G401 (cell line): ENCODE measurements around the gene NAV2. TPM values are rescaled to one million over a fixed set of nuclear protein-coding genes. Genes with fewer than 3 reads are reported as not detected.

Experiments
- DNase-seq: peaks from one replicate; pipeline ENCODE4 v3.0.0-alpha.2; 2015; ENCODE audit warnings: low spot score
- in situ Hi-C: cut with HindIII; loops from 2 replicates; pipeline ENCODE4 v1.10.0; 2016; ENCODE audit warnings: low sequenced_read_pairs, mixed read lengths
- total RNA-seq: library from RNA; depleted of rRNA; stranded (reverse); fragments of >200 nt; shearing (Covaris generic); gene quantifications from 2 replicates; pipeline ENCODE4 v1.2.3, GENCODE V29; 2014; rRNA removed

Gene NAV2, protein sequence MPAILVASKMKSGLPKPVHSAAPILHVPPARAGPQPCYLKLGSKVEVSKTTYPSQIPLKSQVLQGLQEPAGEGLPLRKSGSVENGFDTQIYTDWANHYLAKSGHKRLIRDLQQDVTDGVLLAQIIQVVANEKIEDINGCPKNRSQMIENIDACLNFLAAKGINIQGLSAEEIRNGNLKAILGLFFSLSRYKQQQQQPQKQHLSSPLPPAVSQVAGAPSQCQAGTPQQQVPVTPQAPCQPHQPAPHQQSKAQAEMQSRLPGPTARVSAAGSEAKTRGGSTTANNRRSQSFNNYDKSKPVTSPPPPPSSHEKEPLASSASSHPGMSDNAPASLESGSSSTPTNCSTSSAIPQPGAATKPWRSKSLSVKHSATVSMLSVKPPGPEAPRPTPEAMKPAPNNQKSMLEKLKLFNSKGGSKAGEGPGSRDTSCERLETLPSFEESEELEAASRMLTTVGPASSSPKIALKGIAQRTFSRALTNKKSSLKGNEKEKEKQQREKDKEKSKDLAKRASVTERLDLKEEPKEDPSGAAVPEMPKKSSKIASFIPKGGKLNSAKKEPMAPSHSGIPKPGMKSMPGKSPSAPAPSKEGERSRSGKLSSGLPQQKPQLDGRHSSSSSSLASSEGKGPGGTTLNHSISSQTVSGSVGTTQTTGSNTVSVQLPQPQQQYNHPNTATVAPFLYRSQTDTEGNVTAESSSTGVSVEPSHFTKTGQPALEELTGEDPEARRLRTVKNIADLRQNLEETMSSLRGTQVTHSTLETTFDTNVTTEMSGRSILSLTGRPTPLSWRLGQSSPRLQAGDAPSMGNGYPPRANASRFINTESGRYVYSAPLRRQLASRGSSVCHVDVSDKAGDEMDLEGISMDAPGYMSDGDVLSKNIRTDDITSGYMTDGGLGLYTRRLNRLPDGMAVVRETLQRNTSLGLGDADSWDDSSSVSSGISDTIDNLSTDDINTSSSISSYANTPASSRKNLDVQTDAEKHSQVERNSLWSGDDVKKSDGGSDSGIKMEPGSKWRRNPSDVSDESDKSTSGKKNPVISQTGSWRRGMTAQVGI (N-terminal part only)
- 2.5 and 4.2 TPM in 2 replicates for total RNA-seq

DNA sequence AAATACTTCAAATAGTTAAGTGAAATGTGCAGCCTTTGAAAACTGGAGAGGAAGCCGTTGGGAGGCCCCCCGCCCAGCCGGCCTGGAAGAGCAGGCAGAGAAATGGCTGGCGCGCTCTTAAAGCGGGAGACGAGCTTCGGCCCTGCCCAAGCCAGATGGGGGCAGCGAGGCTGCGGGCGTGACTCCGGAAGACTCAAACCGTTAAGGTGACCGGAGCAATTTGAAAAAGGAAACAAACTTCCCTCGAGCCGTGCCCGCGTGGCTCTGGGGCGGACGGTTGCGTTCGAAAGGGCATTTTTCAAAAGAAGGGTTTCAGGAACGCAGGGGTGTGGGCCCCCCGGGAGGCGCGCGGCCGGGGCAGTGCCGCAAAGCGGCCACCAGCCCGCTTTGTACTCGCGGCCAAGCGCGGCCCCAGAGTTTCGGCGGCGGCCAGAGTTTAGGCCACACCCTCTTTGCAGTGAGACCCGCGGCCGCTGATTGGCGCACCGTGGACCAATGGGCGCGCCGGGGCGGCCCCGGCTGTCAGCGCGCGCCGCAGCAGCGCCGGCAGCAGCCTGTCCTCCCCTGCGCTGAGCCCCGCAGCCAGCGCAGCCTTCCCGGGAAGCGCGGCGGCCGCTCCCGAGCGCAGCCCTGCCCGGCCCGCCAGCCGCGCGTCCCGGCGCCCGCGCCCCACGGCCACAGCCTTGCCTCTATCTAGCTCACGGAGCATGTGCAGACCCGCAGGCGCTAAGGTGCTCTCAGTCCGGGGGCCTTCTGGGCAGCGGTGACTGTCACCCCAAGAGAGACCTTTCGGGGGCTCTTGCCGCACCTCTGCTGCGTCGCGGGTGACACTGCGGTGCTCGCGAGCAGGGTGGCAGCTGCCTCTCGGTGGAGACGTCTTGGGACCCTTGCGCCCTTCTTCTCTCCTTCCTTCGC, at the start of gene NAV2:
Gene NAV2 (plus strand): TSS at position 557 of the 915 bp plus-strand sequence. CDS start 859 bp downstream, outside the sequence.
- DNase-seq, result peak; percentile 91
- in situ Hi-C loops, result no loop called here

DNA sequence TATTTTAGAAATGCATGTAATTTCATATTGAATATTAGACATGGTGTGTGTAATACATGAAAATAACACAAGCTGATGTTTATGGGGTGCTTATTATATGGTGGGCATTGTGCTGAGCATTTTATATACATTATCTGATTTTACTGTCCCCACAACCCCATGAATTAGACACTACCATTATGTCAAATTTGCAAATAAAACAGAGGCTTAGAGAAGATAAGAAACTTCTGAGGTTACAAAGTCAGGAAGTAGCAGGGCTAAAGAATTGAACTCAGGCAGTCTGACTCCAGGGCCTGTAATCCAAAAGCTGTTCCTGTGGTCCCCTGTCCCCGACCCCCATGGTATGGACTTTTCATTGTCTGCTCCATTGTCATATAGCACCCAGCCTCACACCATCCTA, 49.4 kb upstream of the NAV2 start:
- in situ Hi-C loops, result no loop called here

DNA sequence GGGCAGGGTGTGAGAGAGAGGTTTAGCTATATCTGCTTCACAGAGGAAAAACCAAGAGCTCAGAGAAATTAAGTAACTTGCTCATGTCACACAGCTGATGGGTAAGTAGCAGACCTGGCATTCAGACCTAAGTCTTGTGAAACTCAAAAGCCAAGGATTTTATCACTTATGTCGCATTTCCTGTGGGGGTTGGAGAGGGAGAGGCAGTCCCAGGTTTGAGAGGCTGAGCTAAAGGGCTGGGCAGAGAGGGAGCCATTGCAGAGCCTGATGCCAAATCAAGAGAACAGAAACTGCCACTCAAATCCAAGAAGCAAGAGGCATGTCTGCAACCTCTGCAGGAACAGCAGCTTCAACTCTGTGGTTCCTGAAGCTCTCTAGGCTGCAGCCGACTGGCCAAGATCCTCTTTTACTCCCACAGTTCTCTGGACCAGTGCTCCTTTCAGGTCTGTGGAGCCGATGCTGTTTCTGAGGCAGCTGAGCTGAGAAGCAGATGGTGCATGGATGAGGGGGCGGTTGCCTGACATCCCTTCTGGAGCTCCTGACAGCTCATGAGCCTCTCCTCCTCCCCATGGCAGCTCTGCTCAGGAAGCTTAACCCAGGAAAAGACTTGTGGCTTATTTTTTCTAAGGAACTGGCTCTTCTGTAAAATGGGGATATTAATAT, 47.6 kb upstream of the NAV2 start:
- in situ Hi-C loops, result no loop called here
- peak; percentile 94 for DNase-seq

More for the DNA sequence above, 49.4 kb upstream of the NAV2 start:
- DNase-seq, result no peak

DNA sequence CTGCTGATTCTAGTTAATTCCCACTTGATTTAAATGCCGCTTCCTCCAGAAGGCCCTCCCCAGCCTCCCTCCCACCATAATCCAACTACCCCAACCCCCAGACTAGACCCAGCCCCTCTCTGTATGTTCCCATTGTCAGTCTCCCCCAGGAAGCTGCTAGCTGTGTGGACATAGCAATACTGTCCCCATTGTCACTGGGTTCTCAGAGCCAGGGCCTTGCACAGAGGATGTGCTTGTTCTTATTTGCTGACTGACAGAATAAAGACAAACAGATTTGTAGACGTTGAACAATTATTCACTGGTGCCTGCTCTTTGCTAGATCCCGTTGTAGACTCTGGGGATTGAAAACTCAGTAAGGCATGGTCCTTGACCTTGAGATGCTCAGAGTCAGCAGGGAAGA, 45.7 kb upstream of the NAV2 start:
- in situ Hi-C loops, result no loop called here
- DNase-seq, result no peak

DNA sequence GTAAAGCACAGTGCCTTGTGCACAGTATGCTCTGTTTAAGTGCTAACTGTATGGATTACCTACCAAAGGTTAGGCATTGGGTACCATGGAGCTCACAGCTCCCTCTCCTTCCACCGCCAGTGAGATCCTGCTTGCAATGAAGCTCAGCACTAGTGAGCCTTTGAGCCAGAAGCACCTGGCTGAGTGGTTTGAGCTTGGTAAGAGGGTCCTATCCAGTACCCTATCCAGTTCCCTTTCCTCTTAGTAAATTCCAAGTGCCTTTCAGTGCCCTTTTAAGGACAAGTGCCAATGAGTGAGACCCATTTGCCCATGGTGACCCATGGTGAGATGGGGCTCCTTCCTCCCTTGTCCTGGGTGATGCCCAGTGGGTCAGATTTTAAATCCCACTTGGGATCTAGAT, 43.1 kb upstream of the NAV2 start:
- DNase-seq, result no peak
- in situ Hi-C loops, result no loop called here

DNA sequence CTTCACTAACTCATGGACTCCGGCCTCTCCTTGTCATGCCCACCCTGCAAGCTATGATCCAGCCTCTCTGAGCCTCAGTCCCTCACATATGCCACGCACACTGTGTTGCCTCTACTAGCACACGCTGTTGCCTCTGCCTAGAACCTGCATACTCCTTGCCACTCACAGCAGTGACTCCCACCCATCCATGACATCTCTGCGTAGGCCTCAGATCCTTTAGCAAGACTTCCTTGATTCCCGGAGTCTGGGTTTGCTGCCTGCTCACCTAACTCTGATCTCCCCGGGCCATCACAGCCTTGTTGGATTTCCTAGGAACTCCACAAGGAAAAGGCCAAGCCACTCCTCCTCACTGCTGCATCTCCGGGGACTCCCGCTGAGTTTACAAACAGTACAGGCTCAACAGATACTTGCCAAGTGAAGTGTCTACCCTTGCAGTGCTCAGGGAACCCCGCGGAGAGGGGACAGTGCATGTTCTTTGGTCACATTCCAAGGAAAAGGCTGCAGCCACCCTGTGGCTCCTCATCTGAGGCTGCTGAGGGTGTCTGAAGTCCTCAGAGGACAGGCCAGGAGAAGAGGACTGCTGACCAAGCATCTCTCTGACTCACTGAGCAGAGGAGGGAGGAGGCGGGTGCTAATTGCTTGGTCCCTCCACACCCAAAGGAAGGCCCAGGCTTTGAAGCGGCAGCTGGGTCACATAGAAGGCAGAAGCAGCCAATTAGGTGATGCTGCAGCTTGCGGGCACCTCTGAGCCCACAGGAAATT, 42.4 kb upstream of the NAV2 start:
- in situ Hi-C loops, result no loop called here
- DNase-seq, result no peak

DNA sequence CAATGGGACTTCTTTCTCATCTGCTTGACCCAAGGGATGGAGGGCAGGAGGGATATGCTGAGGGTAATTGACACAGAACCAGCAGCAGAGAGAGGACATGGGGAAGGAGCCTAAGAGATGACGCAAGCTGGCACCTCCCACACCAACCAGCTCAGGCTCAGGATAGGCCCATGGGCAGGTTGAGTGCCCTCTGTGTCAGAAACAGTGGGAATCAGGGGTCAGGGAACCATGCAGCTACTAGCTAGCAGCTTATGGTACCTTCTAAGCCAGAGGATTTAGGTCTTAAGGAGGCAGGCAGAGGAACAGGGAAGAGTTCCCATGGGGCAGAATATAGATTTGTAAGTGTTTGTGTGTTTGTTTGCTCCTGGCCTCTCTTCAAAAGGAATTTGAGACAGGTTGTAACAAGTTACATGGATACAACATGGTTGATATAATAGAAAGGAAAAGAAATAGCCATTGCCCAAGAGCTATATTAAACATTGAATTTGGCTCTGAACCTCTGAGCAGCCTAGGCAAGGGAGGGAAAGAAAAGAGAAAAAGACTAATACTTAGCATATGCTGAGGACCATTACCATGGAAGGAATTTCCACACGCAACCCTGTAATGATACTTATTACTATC, 39.9 kb upstream of the NAV2 start:
- DNase-seq, result no peak
- in situ Hi-C loops, result no loop called here

DNA sequence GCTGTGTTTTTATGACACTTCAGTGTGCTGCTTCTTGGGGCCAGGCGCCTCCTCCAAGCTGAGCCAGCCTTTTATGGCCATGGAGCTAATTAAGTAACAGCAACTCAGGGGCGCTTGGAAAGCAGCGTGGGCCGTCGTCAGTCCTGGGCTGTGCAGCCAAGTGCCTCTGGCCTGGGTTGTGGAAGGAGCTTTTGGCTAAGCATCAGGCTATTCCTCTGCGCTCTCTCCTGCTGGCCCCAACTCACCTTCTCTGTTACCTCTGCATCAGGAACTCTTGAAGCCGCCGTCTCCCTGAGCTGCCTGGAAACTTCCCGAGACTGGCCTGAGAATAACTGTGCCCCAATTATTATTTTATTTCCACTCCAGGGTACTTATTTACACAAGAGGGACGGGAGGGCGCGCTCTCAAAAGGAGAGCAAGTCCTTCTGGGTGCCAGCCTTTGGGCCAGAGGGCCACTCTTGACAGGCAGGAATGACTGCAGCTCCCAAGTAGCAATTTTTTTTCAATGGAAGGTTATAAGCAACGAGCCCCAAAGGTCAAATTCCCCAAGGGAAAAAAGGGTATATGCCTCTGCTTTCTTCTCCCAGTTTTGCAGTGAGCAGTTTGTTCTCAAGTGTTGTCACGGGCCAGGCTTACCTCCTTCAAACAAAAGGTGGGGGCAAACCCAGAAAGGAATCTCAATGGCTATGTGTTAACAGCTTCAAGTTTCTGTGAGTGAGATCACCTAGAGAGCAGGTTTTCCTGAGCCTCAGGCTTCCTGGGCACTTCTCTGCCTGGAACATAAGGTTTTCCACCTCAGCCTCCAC, 38.5 kb upstream of the NAV2 start:
- DNase-seq, result peak; percentile 83
- in situ Hi-C loops, result no loop called here

DNA sequence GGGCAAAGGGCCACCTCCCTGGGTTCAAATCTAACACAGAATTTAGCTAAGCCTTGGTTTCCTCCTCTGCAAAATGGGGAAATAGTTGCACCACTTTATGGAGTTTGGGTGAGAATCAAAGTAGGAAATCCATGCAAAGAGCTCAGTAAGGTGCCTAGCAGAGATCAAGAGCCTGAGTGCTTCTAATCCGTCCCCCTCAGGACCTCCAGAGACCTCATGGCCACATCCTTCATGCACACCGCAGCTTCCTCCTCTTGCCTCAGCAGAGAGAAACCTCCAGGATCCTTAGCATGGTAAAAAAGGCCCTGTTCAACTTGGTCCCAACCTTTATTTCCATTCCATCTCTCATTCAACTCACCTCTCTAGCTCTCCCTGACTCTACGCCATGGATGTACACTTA, 37.8 kb upstream of the NAV2 start:
- DNase-seq, result no peak
- in situ Hi-C loops, result no loop called here

DNA sequence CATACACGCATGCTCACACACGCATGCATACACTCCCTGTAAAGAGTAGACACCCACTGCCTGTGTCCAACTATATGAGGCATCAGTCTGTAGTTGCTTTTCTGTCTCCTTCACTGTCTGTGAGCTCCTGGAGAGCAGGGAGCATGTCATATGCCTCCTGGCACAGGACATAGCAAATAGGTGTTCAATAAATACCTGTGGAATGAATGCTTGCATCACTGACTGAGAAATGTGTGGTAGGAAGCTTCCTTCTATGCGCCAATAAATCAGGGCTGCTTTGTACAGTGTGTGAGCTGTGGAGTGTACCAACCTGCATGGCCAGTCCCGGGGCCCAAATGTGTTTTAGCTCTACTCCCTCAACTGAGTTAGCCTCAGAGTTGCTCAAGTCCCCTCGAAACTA, 37.2 kb upstream of the NAV2 start:
- in situ Hi-C loops, result no loop called here
- DNase-seq, result no peak

DNA sequence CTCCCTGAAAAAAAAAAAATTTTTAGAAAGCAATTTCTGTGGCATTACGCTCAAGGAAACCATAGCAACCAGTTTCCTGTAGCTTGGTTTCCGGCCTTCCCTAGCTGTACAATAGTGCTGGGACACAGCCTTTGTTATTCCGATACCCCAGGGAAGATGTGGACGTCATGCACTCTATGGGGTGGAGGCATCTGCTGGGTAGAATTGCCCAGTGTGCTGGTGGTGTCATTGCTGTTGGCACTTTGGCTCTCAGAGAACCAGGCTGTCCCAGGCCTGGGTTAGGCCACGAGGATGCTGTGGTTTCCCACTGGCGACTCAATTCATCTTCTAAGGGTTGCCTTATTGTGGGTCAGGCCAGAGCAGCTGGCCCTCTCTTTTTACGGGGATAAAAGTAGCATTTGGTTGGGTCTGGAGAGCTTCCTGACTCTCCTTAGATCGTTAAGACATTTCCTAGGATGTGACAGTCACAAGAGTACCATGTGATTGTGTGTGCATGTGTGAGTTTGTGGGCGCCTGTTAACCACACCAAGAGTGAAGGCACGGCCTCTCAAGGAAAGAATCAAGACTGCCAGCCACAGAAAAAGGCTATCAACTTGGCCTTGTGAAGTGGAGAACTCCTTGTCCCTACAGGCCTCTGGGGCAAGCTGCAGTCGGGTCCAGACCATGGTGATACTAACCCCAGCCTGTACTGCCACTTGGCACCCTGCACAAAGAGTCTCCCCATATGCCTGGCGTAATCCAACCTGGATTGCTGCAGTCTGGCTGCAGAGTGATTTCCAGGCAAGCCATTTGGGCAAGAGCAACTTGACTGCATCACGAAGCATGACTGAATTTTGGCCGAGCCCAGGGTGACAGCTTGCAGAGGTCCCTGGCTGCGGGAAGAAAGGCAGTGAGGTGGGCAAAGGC, 35.9 kb upstream of the NAV2 start:
- in situ Hi-C loops, result no loop called here

DNA sequence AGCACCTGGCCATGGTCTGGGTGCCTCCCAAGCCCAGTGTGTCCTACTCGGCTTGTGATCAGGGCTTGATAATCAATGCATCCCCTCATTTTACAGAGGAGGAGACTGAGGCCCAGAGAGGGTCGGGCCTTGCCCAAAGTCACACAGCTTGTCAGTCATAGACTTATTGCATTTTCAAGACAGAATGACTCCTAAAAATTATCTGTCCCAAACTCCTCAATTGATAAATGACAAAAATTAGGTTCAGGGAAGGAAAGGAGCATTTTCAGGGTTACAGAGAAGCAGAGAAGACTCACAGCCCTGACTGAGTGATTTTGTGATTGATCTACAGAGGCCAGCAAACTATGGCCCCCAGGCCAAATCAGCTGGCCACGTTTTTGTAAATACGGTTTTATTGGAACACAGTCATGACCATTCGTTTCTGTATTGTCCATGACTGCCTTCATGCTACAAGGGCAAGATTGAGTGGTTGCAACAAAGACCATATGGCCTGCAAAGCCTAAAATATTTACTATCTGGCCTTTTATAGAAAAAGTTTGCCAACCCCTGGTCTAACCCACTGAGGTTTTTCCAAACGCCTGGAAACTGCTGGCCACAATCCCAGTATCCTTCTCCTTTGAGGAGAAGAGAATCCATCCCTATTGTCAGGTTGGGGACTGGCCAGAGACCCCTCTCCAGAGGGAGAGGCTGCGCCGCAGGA, 35.1 kb upstream of the NAV2 start:
- in situ Hi-C loops, result no loop called here
- DNase-seq, result no peak

More for the DNA sequence above, 35.9 kb upstream of the NAV2 start:
- peak; percentile 98 for DNase-seq

DNA sequence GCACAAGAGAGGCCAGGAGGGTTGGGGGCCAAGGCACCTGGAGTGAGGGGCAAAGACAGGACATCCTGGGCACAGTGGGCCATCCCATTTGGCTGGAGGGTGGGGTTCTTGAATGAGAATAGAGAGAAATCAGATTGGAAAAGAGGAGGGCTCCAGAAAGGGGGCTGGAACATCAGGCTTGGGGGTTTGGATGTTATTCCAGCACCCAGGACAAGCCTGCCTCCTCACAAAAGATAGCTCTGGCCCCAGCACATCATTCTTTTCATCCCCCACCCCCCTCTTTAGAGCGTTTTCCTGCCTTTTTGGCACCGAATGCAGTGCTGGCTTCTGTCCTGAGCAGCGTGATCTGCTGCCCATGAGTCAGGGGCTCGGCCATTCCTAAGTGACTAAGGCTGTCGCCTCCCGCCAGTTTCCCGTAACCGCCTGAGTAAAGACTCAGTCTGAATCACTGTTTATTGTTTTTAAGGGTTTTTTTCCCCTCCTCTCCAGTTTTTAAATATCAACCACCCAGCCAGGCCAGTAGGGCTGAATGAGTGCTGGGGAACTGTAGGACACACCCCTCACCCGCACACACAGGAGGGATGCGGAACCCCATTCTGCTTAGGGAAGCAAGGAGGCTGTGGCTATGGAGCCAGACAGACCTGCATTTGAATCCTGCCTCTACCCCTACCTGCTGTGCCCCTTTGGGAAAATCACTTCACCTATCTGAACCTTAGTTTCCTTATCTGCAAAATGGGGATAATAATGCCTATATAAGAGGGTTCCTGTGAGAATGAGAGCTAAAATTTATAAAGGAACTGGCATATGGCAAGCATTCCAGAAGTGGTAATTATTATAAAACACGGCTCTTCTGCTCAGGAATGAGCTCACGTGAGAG, 32.4 kb upstream of the NAV2 start:
- no peak for DNase-seq
- in situ Hi-C loops, result no loop called here

DNA sequence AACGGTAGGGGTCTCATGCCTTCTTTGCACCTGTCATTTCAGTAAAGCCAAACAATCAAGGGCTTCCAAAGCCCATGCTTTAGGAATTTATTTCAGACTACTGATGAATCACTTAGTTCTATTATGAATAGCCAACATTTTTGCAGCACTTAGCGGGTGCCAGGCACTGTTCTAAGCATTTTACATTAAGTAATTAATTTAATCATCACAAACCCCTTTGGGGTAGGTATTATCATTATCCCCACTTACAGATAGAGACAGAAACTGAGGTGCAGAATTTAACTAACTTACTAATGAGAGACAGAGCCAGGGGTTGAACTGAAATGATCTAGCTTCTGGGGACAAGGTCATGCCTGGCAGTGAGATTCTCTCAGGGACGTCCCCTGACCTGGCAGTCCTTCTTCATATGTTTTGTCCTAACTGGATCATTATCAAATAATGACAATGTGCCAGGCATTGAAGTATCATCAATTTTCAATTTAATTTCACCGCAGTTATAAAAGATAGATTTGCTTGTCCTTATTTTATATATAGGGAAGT, 31.7 kb upstream of the NAV2 start:
- in situ Hi-C loops, result no loop called here
- DNase-seq, result no peak
